22Rv1 (cell line): ENCODE results near the gene CDKAL1.
"Not testable (repeated sequence)": the region's sequence is repeated elsewhere in the genome, so short reads cannot be mapped to it uniquely, and the experiment has no call there.

Experiments used
- H3K27ac ChIP-seq: fragments of 450-650 bp; 2 replicates; pipeline ENCODE4 v1.5.1; 2017
- CTCF ChIP-seq: fragments of 450-650 bp; IDR thresholded peaks from 2 replicates; pipeline ENCODE4 v1.5.1; 2017; ENCODE audit warnings: mild to moderate bottlenecking
- ZFX ChIP-seq: fragments of 450-650 bp; IDR thresholded peaks from 2 replicates; pipeline ENCODE4 v1.6.1; 2017; ENCODE audit warnings: antibody characterized with exemption, borderline replicate concordance

CDKAL1 gene

GRCh38 chr6:20722455-20722854 is 188.2 kb downstream of the CDKAL1 start:
- no peak for TF ChIP-seq CTCF
- TF ChIP-seq ZFX: no peak
- no peak overlapping the region for H3K27ac ChIP-seq

GRCh38 chr6:20723236-20723635 is 189.0 kb downstream of the CDKAL1 start:
- H3K27ac ChIP-seq: no peak overlapping the region
- TF ChIP-seq CTCF (no peak), ZFX (no peak)

GRCh38 chr6:20724443-20725190 is 190.4 kb downstream of the CDKAL1 start:
- TF ChIP-seq CTCF (no peak), ZFX (no peak)
- no peak overlapping the region for H3K27ac ChIP-seq

GRCh38 chr6:20725235-20725634 is 191.0 kb downstream of the CDKAL1 start:
- H3K27ac ChIP-seq: not testable (repeated sequence)

GRCh38 chr6:20729086-20729485 is 194.8 kb downstream of the CDKAL1 start:
- TF ChIP-seq ZFX (no peak), CTCF (no peak)
- H3K27ac ChIP-seq: no peak overlapping the region

- not testable (repeated sequence) for H3K27ac ChIP-seq
These were observed 198.1 kb downstream of the CDKAL1 start for GRCh38 chr6:20732362-20732761.

- TF ChIP-seq ZFX (no peak), CTCF (no peak)
- H3K27ac ChIP-seq: no peak overlapping the region
These were observed 198.6 kb downstream of the CDKAL1 start for GRCh38 chr6:20732896-20733295.

- no peak overlapping the region for H3K27ac ChIP-seq
- TF ChIP-seq ZFX (no peak), CTCF (no peak)
These were observed 203.7 kb downstream of the CDKAL1 start for GRCh38 chr6:20737912-20738311.
